K562 (cell line): ENCODE measurements around the gene TULP4. TPM values are rescaled to one million over a fixed set of nuclear protein-coding genes. Genes with fewer than 3 reads are reported as not detected.
"Not testable (repeated sequence)": the region's sequence is repeated elsewhere in the genome, so short reads cannot be mapped to it uniquely, and the experiment has no call there.

Source experiments
- ATAC-seq: fragments of 200-7000 bp; cut with Tn5 transposase; 3 replicates; pipeline ENCODE4 v1.9.1; 2020; ENCODE audit warnings: moderate library complexity
- BruUV-seq: library from RNA; stranded (reverse); fragments of 400-500 nt; replicated peaks from 2 replicates; lab custom pipeline; 2021; lab: Mats Ljungman, UMichigan
- CTCF ChIA-PET: fragments of 300-600 bp; formaldehyde crosslinking; extraction: SDS; loops from one replicate; lab custom pipeline; 2021; ENCODE audit warnings: low intra/inter-chr PET ratio; lab: Yijun Ruan, JAX
- POLR2A ChIA-PET: fragments of 300-600, 350-650 bp; sonication (Branson Sonifier 250); formaldehyde crosslinking; extraction: SDS; loops from one replicate; lab custom pipeline; 2021; ENCODE audit warnings: antibody characterized with exemption, inconsistent platforms; lab: Yijun Ruan, JAX
- DNase-seq, 4 experiments: peaks; one replicate each; pipeline versions ENCODE4 v3.0.0 to v3.0.0-alpha.2; 2011 to 2018; ENCODE audit warnings: low spot score in 3 of 4, mixed read lengths in 3 of 4; ENCODE audit errors: extremely low read depth in 1 of 4
- FAIRE-seq: peaks from 2 replicates; lab custom pipeline; 2011; peaks lifted over from hg19 to GRCh38; lab: Jason Lieb, UNC
- H2AFZ ChIP-seq: 2 replicates; pipeline ENCODE4 v1.6.0; 2011; ENCODE audit warnings: low read depth, low read length, control low read depth, inconsistent platforms
- H3K27ac ChIP-seq: fragments of 200-600 bp; 3 replicates; pipeline ENCODE4 v1.8.0; 2011; ENCODE audit warnings: low read depth, mild to moderate bottlenecking, control low read depth, inconsistent platforms, low read length, moderate library complexity, mixed read lengths; ENCODE audit errors: extremely low read depth
- H3K27me3 ChIP-seq, 2 experiments: fragments of 300-600 bp in 1 of 2; 2 replicates in 1 of 2; 3 replicates in 1 of 2; pipeline versions ENCODE4 v1.6.0 to v1.8.0; 2011; ENCODE audit warnings: inconsistent platforms in 2 of 2, low read length in 2 of 2, mild to moderate bottlenecking in 1 of 2, mixed read lengths in 1 of 2, moderate library complexity in 1 of 2; ENCODE audit not compliant: control insufficient read depth in 2 of 2, insufficient read depth in 2 of 2
- H3K36me3 ChIP-seq: fragments of 300-600 bp; 3 replicates; pipeline ENCODE4 v1.8.0; 2011; ENCODE audit warnings: mild to moderate bottlenecking, low read length, inconsistent platforms; ENCODE audit not compliant: control insufficient read depth, insufficient read depth
- H3K4me1 ChIP-seq, 2 experiments: fragments of 200-600 bp in 1 of 2; replicated peaks in 1 of 2; 2 replicates in 1 of 2; 3 replicates in 1 of 2; pipeline versions ENCODE4 v1.5.1 to v1.8.0; 2011; ENCODE audit warnings: inconsistent platforms in 2 of 2, low read length in 2 of 2, mild to moderate bottlenecking in 1 of 2, mixed read lengths in 1 of 2, moderate library complexity in 1 of 2; ENCODE audit not compliant: control insufficient read depth in 2 of 2, insufficient read depth in 2 of 2
- H3K4me2 ChIP-seq: 2 replicates; pipeline ENCODE4 v1.6.1; 2011; ENCODE audit warnings: low read length, control low read depth, inconsistent platforms, mixed read lengths; ENCODE audit not compliant: insufficient read depth
- H3K4me3 ChIP-seq: fragments of 200-600 bp; sonication (generic), shearing (Covaris generic); 2 replicates; pipeline ENCODE4 v1.5.1; 2016; ENCODE audit warnings: control low read depth, inconsistent platforms
- H3K79me2 ChIP-seq: fragments of 200-600 bp; 3 replicates; pipeline ENCODE4 v1.8.0; 2011; ENCODE audit warnings: low read length, inconsistent platforms; ENCODE audit not compliant: control insufficient read depth, insufficient read depth
- H3K9ac ChIP-seq, 2 experiments: 2 replicates each; pipeline versions ENCODE4 v1.6.0 to v1.6.1; 2011; ENCODE audit warnings: low read depth in 2 of 2, low read length in 2 of 2, control low read depth in 1 of 2, inconsistent platforms in 1 of 2, mild to moderate bottlenecking in 1 of 2, mixed read lengths in 1 of 2; ENCODE audit not compliant: insufficient read depth in 1 of 2
- H3K9me1 ChIP-seq: one replicate; pipeline ENCODE4 v1.6.0; 2011; ENCODE audit warnings: inconsistent platforms, mild to moderate bottlenecking, low read length, moderate library complexity; ENCODE audit not compliant: control insufficient read depth, insufficient read depth
- H3K9me3 ChIP-seq: replicated peaks from 2 replicates; pipeline ENCODE4 v1.5.1; 2011; ENCODE audit warnings: low read depth, low read length, inconsistent platforms; ENCODE audit not compliant: control insufficient read depth, insufficient read depth
- H4K20me1 ChIP-seq: replicated peaks from 2 replicates; pipeline ENCODE4 v1.6.1; 2011; ENCODE audit warnings: low read length, inconsistent platforms, mixed read lengths; ENCODE audit not compliant: control insufficient read depth, insufficient read depth
- CBX3 ChIP-seq, 2 experiments: IDR thresholded peaks; 1 replicate in 1 of 2; 2 replicates in 1 of 2; pipeline ENCODE4 v1.6.1; 2012; ENCODE audit warnings: inconsistent platforms in 2 of 2, low read length in 2 of 2, borderline replicate concordance in 1 of 2, control low read depth in 1 of 2
- CBX5 ChIP-seq: IDR thresholded peaks from 2 replicates; pipeline ENCODE4 v1.6.1; 2014; ENCODE audit warnings: low read depth, borderline replicate concordance
- TRIM28 ChIP-seq: fragments of 450-650 bp; IDR thresholded peaks from 2 replicates; pipeline ENCODE4 v1.6.1; 2017
- ZNF445 ChIP-seq: fragments of 250-450 bp; sonication (Bioruptor Pico); IDR thresholded peaks from 2 replicates; pipeline ENCODE4 v1.4.0; 2020; ENCODE audit warnings: low read depth, mild to moderate bottlenecking, moderate library complexity
- WGBS: fragments of 100-300 bp; shearing (Covaris generic); methylation state at CpG from one replicate; pipeline ENCODE4 v1.1.6; 2016; ENCODE audit warnings: low coverage, mixed read lengths; ENCODE audit not compliant: insufficient coverage; ENCODE audit errors: missing lambda C conversion rate; 5-methylcytosine and 5-hydroxymethylcytosine counted together
- in situ Hi-C: fragments of 300-500 bp; cut with MboI; formaldehyde crosslinking; loops from 4 replicates; pipeline ENCODE4 v1.15.0; 2018; ENCODE audit warnings: inconsistent platforms, mixed read lengths
- intact Hi-C: fragments of 100-400 bp; cut with micrococcal nuclease; formaldehyde crosslinking; loops from 2 replicates; pipeline ENCODE4 v1.14.2; 2022
- polyA plus RNA-seq, 8 experiments: library from polyadenylated mRNA; depleted of rRNA in 4 of 8; stranded (reverse) in 5 of 8; unstranded in 3 of 8; fragments of >200 nt; fragmentation: Nextera tagmentation in 2 of 8; fragmentation: Illumina TruSeq in 1 of 8; extraction: Ambion mirVana in 2 of 8; extraction: Trizol in 1 of 8; gene quantifications; 2 replicates each; pipeline versions ENCODE4 v1.2.1 to v1.2.3, GENCODE V29; 2011 to 2014; ENCODE audit warnings: inconsistent platforms in 1 of 8, missing spikeins in 1 of 8
- total RNA-seq, 7 experiments: library from RNA; depleted of rRNA in 6 of 7; stranded (reverse); fragments of >200 nt in 6 of 7; fragmentation: Illumina TruSeq in 2 of 7; extraction: Trizol in 2 of 7; gene quantifications; 2 replicates each; pipeline versions ENCODE4 v1.2.1 to v1.2.3, GENCODE V29; 2011 to 2021; ENCODE audit warnings: low replicate concordance in 1 of 7
- TF ChIP-seq, protein P1 (sequence below): fragments of 450-650 bp; IDR thresholded peaks from 2 replicates; pipeline ENCODE4 v1.6.1; 2018; ENCODE audit warnings: mild to moderate bottlenecking, low read depth; ENCODE audit not compliant: partially characterized antibody

The TULP4 gene
- total and polyA plus RNA-seq, 9 of the 15 experiments (the other 6 are each of a cell fraction or from before 2014, with no cell fraction given) = 1.2 to 50.4 (median 11.0) TPM

DNA sequence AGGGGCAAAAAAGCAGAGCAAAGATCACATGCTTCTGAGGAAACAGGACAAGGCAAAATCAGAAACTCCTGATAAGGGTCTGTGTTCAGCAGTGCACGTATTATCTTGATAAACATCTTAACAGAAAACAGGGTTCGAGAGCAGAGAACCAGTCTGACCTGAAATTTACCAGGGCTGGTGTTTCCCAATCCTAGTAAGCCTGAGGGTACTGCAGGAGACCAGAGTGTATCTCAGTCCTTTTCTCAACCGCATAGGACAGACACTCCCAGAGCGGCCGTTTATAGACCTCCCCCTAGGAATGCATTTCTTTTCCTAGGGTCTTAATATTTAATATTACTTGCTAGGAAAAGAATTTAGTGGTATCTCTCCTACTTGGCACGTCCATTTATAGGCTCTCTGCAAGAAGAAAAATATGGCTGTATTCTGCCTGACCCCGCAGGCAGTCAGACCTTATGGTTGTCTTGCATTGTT lies 15.4 kb upstream of the TULP4 start:
- H3K9ac ChIP-seq, H3K4me2 ChIP-seq, DNase-seq, H3K4me3 ChIP-seq, H2AFZ ChIP-seq, H4K20me1 ChIP-seq, H3K4me1 ChIP-seq, ATAC-seq, H3K27ac ChIP-seq, H3K36me3 ChIP-seq, H3K9me1 ChIP-seq, FAIRE-seq, BruUV-seq, H3K27me3 ChIP-seq, in situ Hi-C loops, POLR2A ChIA-PET, intact Hi-C loops, CTCF ChIA-PET, H3K9me3 ChIP-seq, H3K79me2 ChIP-seq: not testable (repeated sequence)
- WGBS = 92% methylated on average over 7 of the region's 7 CpGs
- TF ChIP-seq CBX5 (peak; percentile 51; the same call in 1 of the 2 replicates), CBX3 (IDR thresholded peaks at IDR 0.05; ENCODE audit: borderline replicate concordance in 1 of 2, low read length in 2 of 2) (peak in 1 of 2 experiments; percentile 66; a peak in 1 of 3 replicates)
- TF ChIP-seq, protein P1, sequence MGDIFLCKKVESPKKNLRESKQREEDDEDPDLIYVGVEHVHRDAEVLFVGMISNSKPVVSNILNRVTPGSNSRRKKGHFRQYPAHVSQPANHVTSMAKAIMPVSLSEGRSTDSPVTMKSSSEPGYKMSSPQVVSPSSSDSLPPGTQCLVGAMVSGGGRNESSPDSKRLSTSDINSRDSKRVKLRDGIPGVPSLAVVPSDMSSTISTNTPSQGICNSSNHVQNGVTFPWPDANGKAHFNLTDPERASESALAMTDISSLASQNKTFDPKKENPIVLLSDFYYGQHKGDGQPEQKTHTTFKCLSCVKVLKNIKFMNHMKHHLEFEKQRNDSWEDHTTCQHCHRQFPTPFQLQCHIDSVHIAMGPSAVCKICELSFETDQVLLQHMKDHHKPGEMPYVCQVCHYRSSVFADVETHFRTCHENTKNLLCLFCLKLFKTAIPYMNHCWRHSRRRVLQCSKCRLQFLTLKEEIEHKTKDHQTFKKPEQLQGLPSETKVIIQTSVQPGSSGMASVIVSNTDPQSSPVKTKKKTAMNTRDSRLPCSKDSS = peak; percentile 36

DNA sequence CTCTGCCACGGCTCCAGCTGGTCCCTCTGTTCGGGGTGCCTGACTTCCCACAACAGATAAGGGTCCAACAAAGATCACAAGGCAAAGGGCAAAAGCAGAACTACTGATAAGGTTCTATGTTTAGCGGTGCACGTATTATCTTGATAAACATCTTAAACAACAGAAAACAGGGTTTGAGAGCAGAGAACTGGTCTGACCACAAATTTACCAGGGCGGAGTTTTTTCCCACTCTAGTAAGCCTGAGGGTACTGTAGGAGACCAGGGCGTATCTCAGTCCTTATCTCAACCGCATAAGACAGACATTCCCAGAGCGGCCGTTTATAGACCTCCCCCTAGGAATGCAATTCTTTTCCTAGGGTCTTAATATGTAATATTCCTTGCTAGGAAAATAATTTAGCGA lies 14.6 kb upstream of the TULP4 start:
- CTCF ChIA-PET, intact Hi-C loops, POLR2A ChIA-PET, H3K4me1 ChIP-seq, ATAC-seq, H3K79me2 ChIP-seq, H3K4me3 ChIP-seq, H3K36me3 ChIP-seq, H3K27ac ChIP-seq, BruUV-seq, H3K27me3 ChIP-seq, H2AFZ ChIP-seq, H3K4me2 ChIP-seq, H4K20me1 ChIP-seq, H3K9me3 ChIP-seq, H3K9me1 ChIP-seq, FAIRE-seq, in situ Hi-C loops, DNase-seq, H3K9ac ChIP-seq: not testable (repeated sequence)
- TF ChIP-seq CBX3 (IDR thresholded peaks at IDR 0.05; ENCODE audit: borderline replicate concordance in 1 of 2, low read length in 2 of 2) (peak in 1 of 2 experiments; percentile 34; a peak in 1 of 3 replicates), CBX5 (0 out of 2 replicates have a peak, but pooled peaks have one; percentile 59), ZNF445 (peak; percentile 94), TRIM28 (peak; percentile 72; the same call in 1 of the 2 replicates)
- TF ChIP-seq, protein P1 = peak; percentile 81
- 81% methylated on average over 10 of the region's 10 CpGs for WGBS
